ENCODE measurements around the gene SH3BGRL.

DNA sequence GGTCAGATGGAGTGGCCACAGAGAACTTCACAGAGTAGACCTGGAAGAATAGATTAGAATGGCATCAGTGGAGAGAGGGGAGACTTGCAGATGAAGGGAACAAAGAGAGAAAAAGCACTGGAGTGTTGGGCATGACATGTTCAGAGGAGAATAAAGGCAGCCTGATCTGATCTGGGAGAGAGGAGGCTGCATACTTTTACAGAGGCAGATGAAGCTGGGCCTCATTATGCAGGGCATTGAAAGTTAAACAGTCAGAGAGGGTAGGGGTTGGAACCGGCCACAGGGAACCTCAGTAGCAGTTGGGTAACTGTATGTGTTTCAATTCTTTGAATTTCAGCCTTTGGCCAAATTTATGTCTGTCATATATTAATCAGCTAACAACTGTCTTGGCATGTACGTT, 61.2 kb downstream of the SH3BGRL start:
- TF ChIP-seq, protein P1, sequence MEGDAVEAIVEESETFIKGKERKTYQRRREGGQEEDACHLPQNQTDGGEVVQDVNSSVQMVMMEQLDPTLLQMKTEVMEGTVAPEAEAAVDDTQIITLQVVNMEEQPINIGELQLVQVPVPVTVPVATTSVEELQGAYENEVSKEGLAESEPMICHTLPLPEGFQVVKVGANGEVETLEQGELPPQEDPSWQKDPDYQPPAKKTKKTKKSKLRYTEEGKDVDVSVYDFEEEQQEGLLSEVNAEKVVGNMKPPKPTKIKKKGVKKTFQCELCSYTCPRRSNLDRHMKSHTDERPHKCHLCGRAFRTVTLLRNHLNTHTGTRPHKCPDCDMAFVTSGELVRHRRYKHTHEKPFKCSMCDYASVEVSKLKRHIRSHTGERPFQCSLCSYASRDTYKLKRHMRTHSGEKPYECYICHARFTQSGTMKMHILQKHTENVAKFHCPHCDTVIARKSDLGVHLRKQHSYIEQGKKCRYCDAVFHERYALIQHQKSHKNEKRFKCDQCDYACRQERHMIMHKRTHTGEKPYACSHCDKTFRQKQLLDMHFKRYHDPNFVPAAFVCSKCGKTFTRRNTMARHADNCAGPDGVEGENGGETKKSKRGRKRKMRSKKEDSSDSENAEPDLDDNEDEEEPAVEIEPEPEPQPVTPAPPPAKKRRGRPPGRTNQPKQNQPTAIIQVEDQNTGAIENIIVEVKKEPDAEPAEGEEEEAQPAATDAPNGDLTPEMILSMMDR (IDR thresholded peaks at IDR 0.05; ENCODE audit: low read length) = no peak
- TF ChIP-seq EZH2phosphoT487 (IDR thresholded peaks at IDR 0.05; ENCODE audit: low read length) = no peak
